Caki2 (cell line): ENCODE measurements around the gene LSR. TPM values are rescaled to one million over a fixed set of nuclear protein-coding genes. Genes with fewer than 3 reads are reported as not detected.
"Not testable (repeated sequence)": the region's sequence is repeated elsewhere in the genome, so short reads cannot be mapped to it uniquely, and the experiment has no call there.

Experiments used
- DNase-seq: peaks from one replicate; pipeline ENCODE4 v3.0.0-alpha.2; 2015; ENCODE audit warnings: low read depth
- in situ Hi-C: cut with HindIII; loops from 2 replicates; pipeline ENCODE4 v1.10.0; 2016; ENCODE audit warnings: low sequenced_read_pairs, low pct_unique_long_range_greater_than_20kb, mixed read lengths
- total RNA-seq: library from RNA; depleted of rRNA; stranded (reverse); fragments of >200 nt; shearing (Covaris generic); gene quantifications from 2 replicates; pipeline ENCODE4 v1.2.3, GENCODE V29; 2014; ENCODE audit warnings: low replicate concordance

The LSR gene
- total RNA-seq, 1 experiment from 2014 or later, result 33.0 TPM

GRCh38 chr19:35232912-35233311, 15.9 kb upstream of the LSR start:
- in situ Hi-C loops, result no loop called here
- no peak for DNase-seq

- in situ Hi-C loops, result no loop called here
- DNase-seq, result no peak
Observed at GRCh38 chr19:35236638-35237400, 12.0 kb upstream of the LSR start.

DNA sequence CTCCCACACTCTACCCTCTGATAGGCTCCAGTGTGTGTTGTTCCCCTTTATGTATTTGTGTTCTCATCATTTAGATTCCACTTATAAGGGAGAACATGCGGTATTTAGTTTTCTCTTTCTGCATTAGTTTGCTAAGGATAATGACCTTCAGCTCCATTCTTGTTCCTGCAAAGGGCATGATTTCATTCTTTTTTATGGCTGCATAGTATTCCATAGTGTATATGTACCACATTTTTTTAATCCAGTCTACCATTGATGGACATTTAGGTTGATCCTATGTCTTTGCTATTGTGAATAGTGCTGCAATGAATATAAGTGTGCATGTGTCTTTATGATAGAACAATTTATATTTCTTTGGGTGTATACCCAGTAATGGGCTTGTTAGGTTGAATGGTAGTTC, 9.2 kb upstream of the LSR start:
- DNase-seq, in situ Hi-C loops: not testable (repeated sequence)

DNA sequence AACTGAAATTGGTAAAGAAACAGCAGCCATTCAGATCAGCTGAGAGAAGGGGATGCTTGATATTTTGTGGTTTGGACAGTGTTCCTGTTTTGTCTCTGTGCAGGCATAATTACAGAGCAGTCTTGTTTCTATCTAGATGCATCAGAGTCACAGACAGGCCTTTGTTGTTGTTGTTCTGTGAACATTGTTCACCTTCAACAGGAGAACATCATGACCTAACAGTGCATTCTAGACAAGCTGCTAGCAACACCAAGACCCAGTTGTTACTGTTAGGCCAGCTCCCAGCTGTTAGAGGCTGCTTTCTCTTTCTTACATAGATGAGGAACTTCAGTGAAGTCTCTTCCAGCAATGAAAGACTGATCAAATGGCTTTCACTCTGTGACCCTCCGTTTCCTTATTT, 8.5 kb upstream of the LSR start:
- in situ Hi-C loops, result no loop called here
- DNase-seq, result no peak

- DNase-seq, result no peak
- in situ Hi-C loops, result no loop called here
Observed at GRCh38 chr19:35241417-35241816, 7.4 kb upstream of the LSR start.

DNA sequence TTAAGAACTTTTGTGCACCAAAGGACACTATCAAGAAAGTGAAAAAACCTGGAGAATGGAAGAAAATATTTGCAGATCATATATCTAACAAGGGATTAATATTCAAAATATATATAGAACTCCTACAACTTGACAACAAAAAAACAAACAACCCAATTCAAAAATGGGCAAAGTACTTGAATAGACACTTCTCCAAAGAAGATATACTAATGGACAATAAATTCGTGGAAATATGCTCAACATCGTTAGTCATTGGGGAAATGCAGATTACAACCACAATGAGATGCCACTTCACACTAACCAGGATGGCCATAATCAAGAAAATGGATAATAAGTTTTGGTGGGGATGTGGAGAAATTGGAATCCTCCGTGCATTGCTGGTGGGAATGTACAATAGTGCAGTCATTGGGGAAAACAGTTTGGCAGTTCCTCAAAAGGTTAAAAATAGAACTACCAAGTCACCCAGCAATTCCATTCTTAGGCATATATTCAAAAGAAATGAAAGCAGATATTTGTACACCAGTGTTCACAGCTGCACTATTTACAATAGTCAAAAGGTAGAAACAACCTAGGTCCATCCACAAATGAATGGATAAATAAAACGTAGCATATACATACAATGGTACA, 2.2 kb upstream of the LSR start:
- DNase-seq, result no peak
- in situ Hi-C loops, result no loop called here

- in situ Hi-C loops, result no loop called here
- peak; percentile 96 for DNase-seq
Observed at GRCh38 chr19:35247526-35248309, 1.1 kb upstream of the LSR start.

GRCh38 chr19:35249146-35249847, 495 bp downstream of the LSR start:
- in situ Hi-C loops, result no loop called here
- DNase-seq, result no peak

DNA sequence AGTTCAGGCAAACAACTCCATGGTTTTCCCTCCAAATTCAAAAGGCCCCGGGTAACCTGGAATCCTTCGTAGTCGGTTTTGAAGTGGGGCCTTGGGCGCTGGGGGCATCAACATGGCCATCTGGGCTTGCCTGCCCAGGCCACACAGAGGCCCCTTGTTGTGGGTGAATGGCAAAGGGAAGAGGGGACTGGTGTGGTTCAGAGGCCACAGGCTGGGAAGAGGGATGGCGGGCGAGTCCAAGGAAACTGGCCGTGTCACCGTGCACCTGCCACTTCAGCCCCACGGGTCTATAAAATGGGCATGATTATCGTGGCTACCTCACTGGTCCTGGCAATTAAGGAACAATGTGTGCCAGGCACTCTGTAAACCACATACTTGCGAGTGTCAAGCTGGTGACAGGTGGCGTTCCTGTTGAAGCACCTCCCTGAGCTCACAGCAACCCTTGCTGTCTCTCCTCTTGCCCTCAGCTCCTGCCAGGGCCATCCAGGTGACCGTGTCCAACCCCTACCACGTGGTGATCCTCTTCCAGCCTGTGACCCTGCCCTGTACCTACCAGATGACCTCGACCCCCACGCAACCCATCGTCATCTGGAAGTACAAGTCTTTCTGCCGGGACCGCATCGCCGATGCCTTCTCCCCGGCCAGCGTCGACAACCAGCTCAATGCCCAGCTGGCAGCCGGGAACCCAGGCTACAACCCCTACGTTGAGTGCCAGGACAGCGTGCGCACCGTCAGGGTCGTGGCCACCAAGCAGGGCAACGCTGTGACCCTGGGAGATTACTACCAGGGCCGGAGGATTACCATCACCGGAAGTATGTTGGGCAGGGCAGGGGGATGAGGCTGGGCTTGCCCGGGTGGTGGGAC, 1.3 kb downstream of the LSR start:
- in situ Hi-C loops, result no loop called here
- no peak for DNase-seq

GRCh38 chr19:35251456-35251855, 2.7 kb downstream of the LSR start:
- no peak for DNase-seq
- in situ Hi-C loops, result no loop called here

GRCh38 chr19:35253316-35254286, 4.8 kb downstream of the LSR start:
- in situ Hi-C loops, result no loop called here
- no peak for DNase-seq

GRCh38 chr19:35254341-35255297, 5.8 kb downstream of the LSR start:
- in situ Hi-C loops, result no loop called here

DNA sequence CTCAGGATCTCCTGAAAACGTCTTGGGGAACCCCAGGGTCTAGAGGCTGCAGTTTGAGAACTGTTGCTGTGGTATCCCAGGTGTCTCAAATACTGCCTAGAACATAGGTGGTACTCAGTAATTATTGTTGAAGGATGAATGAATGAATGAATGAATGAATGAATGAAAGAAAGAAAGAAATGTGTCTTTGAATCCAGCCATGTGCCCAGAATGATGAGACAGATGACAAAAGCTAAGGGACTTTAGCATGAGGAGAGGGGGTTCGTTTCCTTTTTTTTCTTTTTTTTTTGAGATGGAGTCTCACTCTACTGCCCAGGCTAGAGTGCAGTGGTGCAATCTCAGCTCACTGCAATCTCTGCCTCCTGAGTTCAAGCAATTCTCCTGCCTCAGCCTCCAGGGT, 7.8 kb downstream of the LSR start:
- in situ Hi-C loops, result no loop called here
- no peak for DNase-seq

More at GRCh38 chr19:35254341-35255297, 5.8 kb downstream of the LSR start:
- DNase-seq, result no peak

DNA sequence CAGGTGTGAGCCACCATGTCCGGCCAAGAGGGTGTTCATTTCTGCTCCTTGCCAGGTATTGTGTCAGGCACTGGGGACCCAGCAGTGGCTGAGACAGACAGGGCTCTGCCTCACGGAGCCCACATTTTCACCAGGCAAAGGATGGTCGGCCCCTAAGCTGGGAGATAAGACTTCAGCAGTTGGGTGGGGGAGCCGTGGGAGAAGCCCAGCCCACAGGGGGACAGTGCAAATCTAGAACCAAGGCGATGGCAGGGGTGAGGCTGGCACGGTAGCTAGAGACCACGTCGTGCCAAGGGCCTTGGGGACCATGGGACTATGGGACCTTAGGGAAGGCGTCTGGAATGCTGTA, 8.3 kb downstream of the LSR start:
- DNase-seq, result no peak
- in situ Hi-C loops, result no loop called here

DNA sequence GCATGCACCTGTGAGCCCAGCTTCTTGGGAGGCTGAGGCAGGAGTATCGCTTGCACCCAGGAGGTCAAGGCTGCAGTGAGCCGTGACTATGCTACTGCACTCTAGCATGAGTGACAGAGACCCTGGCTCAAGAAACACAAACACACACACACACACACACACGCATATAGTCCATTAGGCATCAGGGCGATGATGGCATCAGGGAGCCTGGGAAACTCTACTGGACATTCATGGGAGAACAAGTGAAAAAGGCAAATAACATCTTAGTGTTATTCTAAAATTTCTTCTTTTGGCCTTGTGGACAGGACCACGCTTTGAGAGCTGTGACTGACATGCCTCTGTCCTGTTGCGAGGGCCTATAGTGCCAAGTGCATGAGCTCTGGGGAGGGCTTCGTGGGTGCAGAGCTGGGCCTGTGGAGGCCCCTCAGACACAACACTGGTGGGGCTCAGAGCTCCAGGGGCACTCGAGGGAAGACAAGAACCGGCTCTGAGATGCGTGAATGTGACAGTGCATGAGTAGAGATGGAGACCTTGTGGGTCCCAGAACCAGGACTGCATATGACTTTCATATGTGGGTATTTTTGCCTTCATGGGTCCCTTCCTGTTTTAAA, 12.0 kb downstream of the LSR start:
- in situ Hi-C loops, result no loop called here
- no peak for DNase-seq
